HK-2 (cell line): ENCODE results near the gene TTC39A.

Experiments
- DNase-seq: peaks from one replicate; pipeline ENCODE4 v3.0.0-alpha.2; 2018; ENCODE audit not compliant: unreplicated experiment

The TTC39A gene

DNA sequence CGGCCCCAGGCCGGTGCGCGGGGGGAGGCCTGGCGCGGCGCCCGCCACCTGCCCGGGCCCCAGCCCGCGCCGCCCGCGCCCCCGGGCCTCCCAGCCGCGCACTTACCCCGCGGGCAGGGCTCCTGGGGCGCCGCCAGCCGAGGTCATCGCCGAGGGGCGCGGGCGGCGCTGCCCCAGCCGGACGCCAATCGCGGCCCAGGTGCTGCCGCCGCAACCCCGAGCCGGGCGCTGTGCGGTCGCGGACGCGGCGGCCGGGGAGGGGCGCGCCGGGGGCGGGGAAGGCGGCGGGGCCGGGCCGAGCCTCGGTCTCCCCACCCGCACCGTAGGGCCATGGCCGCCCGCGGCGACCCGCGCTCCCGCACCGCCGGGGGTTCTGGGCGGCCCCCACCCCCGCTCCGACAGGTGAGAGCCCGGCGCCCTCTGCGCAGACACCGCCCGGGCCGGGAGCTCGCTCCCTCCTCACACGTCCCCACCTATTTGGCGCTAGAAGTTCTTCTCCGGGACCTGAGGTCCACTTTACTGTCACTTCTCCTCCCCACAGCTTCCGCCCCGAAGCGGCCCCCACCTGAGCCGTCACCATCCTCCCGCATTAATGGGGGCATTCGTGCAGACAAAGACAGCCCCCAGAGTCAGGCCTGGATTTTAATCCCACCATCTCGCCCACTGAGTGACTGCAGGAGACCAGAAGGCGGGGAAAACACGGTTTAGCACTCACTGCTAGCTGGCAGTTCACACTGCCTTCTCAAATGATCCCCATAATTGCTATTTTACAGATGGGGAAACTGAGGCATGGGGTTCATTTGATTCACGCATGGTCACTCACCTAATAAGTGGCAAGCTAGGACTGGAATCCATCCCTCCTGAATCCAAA, at the start of gene TTC39A:
Gene TTC39A, minus strand, starts transcription at position 232 of the 871 bp plus-strand sequence. Its CDS starts 85 bp downstream, at position 147.
- DNase-seq, result no peak

DNA sequence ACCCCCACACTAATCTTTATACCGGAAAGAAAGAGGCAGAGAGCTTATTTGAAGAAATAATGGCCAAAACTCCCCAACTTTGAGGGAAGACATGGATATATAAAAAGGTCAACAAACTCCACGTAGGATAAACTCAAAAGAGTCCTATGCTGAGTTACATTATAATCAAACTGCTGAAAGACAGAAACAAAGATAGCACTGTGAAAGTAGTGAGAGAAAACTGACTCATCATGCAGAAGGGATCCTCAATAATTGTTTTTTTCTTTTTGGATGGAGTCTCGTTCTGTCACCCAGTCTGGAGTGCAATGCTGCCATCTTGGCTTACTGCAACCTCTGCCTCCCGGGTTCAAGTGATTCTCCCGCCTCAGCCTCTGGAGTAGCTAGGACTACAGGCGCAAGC, 48.5 kb upstream of the TTC39A start:
- DNase-seq, result no peak

DNA sequence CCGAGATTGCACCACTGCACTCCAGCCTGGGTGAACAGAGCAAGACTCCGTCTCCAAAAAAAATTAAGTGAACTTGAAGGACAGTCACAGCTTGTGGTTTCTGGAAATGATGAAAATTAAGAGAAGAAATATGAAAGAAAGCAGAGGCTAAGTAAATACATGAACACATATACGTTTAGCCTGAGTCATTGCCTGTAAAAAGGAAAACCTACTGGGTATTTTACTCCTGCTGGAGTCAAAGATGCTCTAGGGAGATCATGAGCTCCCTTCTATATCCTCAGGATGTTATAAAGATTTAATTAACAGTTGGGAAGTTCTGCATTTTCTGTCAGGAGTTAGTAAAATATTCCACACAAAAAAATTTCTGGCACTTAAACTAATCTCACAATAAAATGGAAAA, 43.5 kb upstream of the TTC39A start:
- DNase-seq, result no peak

DNA sequence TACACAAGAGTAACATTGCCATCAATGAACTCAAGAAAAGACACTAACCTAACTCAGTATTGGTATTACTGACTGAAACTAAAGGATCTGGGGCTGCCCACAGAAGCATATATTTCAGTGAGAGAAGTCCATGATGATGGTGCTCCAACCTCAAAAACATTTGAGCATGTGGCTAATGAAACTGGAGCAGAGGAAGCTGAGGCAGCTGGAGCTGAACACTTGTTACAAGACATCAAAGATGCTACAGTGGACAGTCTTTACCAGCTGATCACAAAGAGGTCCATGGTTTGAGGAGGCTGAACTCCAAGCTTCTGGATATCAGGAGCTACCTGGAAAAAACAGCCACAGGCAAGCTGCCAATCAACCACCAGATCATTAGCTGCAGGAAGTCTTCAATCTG, 42.2 kb upstream of the TTC39A start:
- DNase-seq, result no peak

DNA sequence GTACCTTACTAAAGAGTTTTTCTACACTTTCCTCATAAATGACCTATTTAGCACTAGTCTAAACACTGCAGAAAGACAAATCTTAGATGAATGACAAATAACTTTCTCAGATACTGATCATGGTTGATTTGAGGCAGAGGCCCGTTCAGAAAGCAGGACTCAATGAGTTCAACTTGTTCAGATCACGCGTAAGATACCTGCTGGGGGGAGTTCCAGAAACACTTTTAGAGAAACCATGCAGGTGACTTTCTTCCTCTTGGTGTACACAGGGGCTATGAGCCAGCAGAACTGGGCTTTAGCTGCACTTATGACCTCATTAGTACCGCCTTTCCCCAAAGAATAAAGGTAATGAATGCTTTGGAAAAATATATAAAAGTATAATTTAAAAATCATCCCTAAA, 38.8 kb upstream of the TTC39A start:
- DNase-seq, result no peak

DNA sequence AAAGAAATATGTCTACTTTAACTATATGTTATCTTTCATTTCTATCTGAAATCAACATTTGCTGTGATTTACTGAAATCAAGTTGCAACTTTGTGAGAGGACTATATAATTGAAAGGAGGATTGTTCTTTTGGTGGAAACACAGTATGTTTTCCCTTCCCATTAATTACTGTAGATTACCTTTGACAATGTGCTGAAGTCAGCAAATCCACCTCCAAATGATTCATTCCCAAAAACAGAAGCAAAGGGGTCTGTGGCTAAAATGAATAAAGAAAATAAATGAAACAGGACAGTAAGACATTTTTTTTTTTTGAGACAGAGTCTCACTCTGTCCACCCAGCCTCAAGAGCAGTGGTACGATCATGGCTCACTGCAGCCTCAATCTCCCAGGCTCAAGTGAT, 35.4 kb upstream of the TTC39A start:
- no peak for DNase-seq

DNA sequence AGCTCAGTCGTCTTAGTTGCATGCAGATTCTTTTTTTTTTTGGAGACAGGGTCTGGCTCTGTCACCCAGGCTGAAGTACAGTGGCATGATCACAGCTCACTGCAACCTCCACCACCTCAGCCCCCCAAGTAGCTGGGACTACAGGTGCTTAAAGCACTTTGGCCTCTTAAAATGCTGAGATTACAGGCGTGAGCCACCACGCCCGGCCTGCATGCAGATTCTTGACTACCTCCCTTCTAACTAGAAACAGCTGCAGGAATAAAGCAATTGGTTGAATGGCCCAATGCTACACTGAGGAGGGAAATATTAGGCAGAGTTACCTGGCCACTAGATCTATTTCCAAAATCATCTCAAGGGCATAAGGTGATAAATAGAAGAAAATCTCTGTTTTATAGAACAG, 29.5 kb upstream of the TTC39A start:
- DNase-seq, result no peak

DNA sequence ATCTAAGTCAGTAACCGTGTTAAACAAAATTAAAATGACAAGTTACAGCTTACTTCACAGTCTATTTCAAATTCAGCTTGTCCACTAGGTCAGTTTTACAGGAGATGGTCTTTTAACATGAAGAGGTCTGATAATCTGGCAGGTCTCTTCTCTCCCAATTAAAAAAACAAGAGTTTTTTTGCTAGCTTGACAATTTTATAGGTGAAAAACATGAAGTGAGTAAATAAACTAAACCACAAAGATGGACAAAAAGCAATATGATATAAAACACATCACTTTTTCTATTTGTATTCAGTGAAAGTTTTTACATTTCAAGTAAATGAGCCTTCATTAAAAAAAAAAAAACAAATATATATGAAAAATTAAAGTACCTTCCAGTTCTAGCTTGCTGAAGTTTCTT, 25.0 kb upstream of the TTC39A start:
- DNase-seq, result no peak

DNA sequence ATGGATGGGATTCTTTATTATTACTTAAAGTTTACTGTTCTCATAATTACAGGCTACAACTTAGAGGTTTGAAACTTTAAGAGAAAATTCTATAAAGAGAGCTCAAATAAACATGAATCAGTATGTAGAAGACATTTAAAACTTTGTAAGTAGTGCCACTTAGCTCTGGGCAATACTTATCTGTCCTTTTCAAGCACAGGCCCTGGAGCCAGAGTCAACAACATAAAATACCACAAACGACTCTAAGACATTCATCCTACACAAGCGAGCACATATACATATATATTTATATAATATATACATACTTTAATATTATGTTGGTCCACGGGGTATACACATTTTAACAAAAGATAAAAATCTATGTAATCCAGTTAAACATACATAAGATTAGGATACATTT, 24.1 kb upstream of the TTC39A start:
- DNase-seq, result no peak

DNA sequence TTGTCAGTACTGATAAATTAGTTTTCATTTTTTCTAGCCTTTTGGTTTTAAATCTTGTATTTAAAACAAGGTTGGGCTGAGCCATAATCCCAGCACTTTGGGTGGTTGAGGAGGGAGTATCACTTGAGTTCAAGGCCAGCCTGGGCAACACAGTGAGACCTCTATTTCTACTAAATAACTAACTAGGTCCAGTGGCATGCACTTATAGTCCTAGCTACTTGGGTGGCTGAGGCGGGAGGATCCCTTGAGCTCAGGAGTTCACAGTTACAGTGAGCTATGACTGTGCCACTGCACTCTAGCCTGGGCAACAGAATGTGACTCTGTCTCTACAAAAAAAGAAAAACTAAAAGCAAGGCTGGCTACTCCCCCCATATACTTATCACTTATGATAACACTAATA, 21.5 kb upstream of the TTC39A start:
- no peak for DNase-seq

DNA sequence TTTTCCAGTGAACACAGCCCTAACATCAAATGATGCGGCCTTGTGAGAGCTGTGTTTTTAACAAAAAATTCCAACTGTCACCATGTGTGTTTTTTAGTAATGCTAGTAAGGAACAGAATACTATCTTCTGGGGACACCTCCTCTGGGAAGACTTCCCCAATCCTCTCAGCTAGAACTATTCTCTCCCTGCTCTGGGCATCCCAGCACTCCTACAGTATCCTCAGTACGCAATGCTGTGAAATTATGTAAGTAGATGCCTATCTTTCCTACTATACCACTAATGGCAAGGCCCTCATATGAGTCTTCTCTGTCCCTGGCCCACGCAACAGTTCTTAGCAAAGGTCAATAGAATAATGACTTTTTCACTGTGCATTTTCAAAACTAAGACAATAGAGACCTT, 19.5 kb upstream of the TTC39A start:
- no peak for DNase-seq

DNA sequence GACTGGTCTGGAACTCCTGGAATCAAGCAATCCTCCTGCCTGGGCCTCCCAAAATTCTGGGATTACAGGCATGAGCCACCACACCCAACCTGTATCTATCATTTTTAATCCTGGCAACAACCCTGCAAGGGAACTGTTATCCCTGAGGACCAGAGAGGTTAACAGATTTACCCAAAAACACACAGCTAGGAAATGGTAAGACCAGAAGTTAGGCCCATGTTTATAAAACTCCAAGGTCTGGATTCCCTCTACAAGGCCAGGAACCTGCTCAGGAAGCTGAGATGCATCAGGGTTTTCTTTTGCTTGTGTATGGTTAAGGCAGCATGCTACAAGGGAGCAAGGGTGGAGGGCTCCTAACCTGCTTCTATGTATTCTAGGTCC, 17.8 kb upstream of the TTC39A start:
- no peak for DNase-seq

DNA sequence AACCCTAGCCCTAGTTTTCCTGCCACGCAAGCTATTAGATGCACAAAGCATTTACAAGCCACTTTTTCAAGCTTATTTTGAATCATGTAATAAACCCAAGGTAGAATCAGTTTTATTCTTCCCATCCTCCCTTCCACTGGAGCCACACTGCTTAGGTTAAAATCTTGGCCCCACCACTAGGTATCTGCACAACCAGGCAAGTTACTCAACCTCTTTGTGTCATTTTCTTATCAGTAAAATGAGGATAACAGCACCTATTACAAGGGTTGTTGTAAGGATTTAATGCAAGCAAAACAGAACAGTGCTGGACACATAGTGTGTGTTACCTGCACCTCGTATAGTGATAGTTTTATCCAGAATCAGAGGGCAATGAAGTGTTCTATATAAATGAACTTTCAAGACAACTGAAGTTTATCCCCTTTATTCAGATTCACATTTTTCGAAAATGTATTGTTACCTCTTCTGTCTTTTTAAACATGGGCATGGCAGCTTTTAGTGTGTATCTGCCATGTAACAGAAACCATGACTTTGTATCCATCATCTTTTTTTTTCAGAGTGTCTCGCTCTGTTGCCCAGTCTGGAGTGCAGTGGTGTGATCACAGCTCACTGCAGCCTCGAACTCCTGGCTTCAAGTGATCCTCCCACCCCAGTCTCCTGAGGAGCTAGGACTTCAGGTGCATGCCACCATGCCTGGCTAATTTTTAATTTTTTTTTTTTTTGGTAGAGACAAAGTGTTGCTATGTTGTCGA, 17.2 kb upstream of the TTC39A start:
- no peak for DNase-seq

DNA sequence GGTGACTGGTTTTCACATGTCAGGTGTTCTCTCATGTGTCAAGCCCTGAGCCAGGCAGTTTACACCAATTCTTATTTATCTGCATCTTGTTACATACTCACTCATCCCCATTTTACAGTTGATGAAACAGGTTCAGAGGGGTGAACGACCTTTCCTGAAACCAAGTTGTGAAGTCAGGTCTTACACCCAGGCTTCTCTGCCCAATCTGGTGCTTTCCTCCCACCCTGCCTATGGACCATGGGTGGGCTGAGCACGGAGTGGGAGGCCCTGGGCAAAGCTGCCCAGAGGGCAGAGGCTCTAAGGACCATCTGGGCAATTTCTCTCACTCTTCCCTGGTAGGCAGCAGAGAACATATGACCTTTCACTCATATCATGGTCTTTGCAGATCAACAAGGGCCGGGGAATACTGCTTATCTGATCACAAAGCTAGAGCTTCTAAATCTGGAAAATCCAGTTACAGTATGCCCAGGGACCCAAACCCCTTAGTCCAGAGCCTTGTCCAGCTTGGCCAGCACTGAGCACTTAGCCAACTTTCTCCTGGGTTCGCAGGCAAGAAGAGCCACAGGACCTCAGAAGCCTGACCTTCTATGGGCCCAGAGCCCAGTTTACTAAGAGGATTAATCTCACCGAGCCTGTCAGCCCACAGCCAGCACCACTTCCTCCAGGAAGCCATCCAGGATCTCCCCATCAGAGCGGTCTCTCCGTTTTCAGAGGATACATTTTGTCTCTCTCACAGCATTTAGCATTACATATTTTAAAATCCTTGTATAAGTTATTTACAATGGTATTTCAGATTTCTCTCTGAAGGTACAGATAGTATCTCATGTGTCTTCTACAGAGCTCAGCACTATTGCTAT, 16.0 kb upstream of the TTC39A start:
- DNase-seq, result no peak

DNA sequence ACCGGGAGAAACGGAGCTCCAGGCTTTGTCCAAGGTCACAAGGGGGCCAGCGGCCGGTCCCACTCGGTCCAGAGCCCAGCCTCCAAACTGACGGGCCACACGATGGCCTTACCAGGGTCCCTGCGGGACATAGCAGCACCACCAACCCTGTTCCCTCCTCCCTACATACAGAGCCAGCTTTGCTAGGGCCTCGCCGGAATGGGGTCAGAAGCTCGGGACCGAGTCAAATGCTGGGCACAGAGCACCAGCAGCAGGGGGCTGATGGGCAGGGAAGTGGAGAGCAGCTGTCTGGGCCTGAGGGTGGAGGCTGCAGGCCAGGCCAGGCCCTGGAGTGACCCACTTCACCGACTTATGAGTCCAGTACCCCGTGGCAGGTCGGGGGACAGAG, 14.9 kb upstream of the TTC39A start:
- DNase-seq, result no peak

DNA sequence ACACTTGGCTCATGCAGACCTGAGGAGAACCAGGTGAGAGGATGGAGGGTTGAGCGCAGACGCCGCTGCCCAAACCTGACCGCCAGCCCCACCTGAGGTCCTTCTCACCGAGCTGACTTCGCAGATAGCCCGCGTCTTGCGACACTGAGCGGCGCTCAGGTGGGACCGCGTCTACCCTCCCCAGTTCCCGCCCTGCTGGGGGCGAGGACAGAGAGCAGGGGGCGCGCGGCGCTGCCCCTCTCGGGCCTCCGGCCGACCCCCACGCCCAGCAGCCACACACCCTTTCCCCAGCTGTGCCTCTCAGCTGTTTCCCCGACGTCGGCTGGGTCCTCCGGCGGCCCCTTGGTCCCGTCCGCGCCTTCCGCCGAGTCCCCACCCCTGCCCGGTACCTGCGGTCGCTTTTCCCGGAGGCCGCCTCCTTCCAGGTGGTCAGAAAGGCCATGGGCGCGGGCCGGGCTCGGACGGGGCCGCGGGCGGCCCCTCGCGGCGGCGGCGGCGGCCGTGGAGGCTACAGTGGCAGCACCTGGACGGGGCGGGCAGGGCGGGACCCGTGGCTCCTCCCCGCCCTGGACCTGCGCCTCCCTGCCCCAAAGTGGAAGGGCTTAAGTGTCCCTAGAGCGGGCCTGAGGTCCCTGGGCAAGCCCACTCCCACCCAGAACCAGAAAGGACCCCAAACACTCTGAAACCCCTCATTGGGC, 14.4 kb upstream of the TTC39A start:
- no peak for DNase-seq

DNA sequence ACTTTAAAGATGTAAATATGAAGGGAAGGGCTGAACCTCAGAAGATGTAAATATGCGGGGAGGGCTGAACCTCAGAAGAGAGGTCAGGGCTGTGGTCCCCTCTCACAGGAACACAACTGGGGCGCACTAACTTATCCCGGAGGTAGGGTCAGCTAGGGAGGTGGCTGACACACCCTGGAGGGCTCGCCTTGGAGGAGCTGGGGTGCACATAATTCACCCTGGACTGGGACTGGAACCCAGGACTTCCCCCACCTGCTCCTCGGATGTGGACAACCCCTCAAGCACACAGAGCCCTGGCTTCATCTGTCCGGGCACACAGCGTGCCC, 13.9 kb upstream of the TTC39A start:
- no peak for DNase-seq

DNA sequence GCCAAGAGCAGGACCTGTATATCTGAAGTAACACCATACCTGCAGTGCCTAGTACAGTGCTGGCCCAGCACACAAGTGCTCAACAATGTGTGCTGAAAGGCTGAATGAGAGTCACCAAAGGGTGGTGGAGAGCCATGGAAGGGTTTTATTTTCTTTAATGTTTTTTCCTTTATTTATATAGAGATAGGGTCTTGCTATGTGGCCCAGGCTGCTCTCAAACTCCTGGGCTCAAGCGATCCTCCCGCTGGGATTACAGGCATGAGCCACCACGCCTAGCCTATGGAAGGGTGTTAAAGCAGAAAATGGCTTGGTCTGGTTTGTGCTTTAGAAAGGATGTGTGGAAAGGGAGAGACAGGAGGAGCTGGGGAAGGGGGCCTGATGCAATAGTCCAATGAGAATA, 13.3 kb upstream of the TTC39A start:
- DNase-seq, result no peak

DNA sequence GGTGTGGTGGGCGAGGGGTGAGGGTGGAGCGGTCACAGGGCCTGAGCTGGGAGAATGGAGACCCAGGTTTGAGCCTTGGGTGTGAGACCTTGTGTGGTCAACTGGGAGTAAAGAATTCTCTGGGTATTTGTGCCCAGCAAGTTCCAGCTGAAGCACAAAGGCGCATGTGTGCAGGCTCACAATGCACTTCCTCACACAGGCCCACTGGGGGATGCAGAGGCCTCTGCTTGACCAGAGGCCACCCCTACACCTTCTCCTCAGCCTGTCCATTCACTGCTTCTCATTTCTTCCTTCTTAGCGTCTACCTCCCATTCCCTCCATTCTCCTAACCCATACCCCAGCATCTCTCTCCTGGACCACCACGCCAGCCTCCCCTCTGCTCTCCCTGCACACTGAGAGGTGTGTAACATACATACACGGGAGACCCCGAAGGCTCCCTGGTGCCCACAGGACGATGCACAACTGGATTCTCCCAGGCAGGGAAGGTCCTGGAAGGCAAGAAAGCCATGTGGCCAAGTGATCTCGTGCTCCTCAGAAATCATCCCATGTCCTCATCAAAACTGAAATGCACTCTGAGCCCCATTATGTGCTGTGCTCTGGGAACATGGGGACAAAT, 12.3 kb upstream of the TTC39A start:
- no peak for DNase-seq

DNA sequence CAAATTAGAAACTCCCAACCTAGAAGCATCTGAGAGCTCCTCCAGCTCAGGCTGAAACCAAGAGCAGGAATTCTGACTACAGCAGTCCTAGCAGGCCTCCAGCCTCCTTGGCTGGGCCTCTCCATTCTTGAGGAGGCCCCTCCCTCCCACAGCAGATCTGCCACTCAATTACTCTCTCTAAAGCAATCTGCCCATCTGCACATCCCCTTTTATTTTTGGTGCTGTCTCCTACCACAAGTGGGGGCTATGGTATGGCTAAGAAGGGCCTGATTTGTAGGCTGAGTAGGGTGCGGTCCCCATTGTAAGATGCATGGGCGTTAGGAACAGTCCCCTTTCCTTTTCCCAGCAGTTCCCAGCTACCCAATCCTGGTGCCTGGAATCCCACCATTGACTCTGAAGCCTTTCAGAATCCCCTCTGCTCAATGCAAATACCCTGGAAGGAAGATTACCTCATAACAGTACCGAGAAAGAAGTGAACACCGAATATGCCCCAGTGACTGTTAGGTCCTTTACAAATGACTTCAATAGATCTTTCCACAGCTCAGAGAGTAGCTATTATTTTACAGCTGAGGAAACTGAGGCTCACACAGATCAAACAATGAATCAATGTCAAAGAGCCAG, 11.6 kb upstream of the TTC39A start:
- DNase-seq, result no peak

DNA sequence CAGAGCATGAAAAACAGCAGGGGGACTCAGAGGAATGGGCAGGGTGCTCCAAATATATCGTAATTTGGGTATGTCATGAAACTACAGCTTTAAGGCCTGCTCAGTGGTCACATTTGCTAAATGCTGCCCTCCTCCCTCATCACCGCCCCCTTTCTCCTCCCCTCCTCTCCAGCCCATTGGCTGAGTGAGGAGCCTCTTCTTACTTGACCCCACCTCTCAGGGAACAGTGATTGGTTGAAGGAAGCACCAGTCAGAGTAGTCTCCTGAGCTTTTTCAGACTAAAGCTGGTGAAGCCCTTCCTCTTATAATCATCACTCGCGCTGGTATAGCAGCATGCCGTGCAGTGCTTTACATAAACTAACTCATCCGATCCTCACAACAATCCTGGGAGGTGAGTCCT, 10.0 kb upstream of the TTC39A start:
- no peak for DNase-seq
